ENCODE measurements around the gene NIP7.

The NIP7 gene

GRCh38 chr16:69373019-69373418 is 33.4 kb downstream of the NIP7 start:
- no peak for TF ChIP-seq CTCF (IDR thresholded peaks at IDR 0.05; ENCODE audit: borderline replicate concordance, insufficient read depth, low read depth, low read length)
- no peak overlapping the region for H3K4me3 ChIP-seq (ENCODE audit: low read depth, low read length)

- TF ChIP-seq CTCF (IDR thresholded peaks at IDR 0.05; ENCODE audit: borderline replicate concordance, insufficient read depth, low read depth, low read length), result no peak
- H3K4me3 ChIP-seq (ENCODE audit: low read depth, low read length), result no peak overlapping the region
Observed at GRCh38 chr16:69376393-69377059, 37.0 kb downstream of the NIP7 start.

- TF ChIP-seq CTCF (IDR thresholded peaks at IDR 0.05; ENCODE audit: borderline replicate concordance, insufficient read depth, low read depth, low read length), result no peak
- H3K4me3 ChIP-seq (ENCODE audit: low read depth, low read length), result no peak overlapping the region
Observed at GRCh38 chr16:69378036-69378435, 38.5 kb downstream of the NIP7 start.

GRCh38 chr16:69378760-69379159 is 39.2 kb downstream of the NIP7 start:
- no peak overlapping the region for H3K4me3 ChIP-seq (ENCODE audit: low read depth, low read length)
- TF ChIP-seq CTCF (IDR thresholded peaks at IDR 0.05; ENCODE audit: borderline replicate concordance, insufficient read depth, low read depth, low read length), result no peak

- no peak for TF ChIP-seq CTCF (IDR thresholded peaks at IDR 0.05; ENCODE audit: borderline replicate concordance, insufficient read depth, low read depth, low read length)
- no peak overlapping the region for H3K4me3 ChIP-seq (ENCODE audit: low read depth, low read length)
Observed at GRCh38 chr16:69381231-69381630, 41.7 kb downstream of the NIP7 start.

GRCh38 chr16:69382421-69382820 is 42.8 kb downstream of the NIP7 start:
- no peak for TF ChIP-seq CTCF (IDR thresholded peaks at IDR 0.05; ENCODE audit: borderline replicate concordance, insufficient read depth, low read depth, low read length)

GRCh38 chr16:69384974-69385373 is 45.4 kb downstream of the NIP7 start:
- H3K4me3 ChIP-seq (ENCODE audit: low read depth, low read length), result peak overlapping the region; percentile 58
- no peak for TF ChIP-seq CTCF (IDR thresholded peaks at IDR 0.05; ENCODE audit: borderline replicate concordance, insufficient read depth, low read depth, low read length)

More at GRCh38 chr16:69382421-69382820, 42.8 kb downstream of the NIP7 start:
- no peak overlapping the region for H3K4me3 ChIP-seq (ENCODE audit: low read depth, low read length)
